ENCODE data around the gene STUB1. TPM values are rescaled to one million over a fixed set of nuclear protein-coding genes. Genes with fewer than 3 reads are reported as not detected.

STUB1 gene
- total RNA-seq, 1 experiment from 2014 or later = 49.2 TPM

GRCh38 chr16:700684-701584 lies 20.7 kb downstream of the STUB1 start:
- no peak overlapping the region for H3K4me3 ChIP-seq
- H3K36me3 ChIP-seq = no peaks in the 10 kb centered on the region
- peaks cover 35% of the 10 kb centered on the region for H3K27me3 ChIP-seq
- no peaks in the 10 kb centered on the region for H3K4me1 ChIP-seq
- no peaks in the 10 kb centered on the region for H3K9me3 ChIP-seq (replicated peaks)
- no peak for DNase-seq
- no peak overlapping the region for H3K27ac ChIP-seq

GRCh38 chr16:702341-702740 lies 22.1 kb downstream of the STUB1 start:
- no peak for DNase-seq

GRCh38 chr16:703406-703805 lies 23.2 kb downstream of the STUB1 start:
- H3K27me3 ChIP-seq = peaks cover 35% of the 10 kb centered on the region
- H3K9me3 ChIP-seq (replicated peaks) = no peaks in the 10 kb centered on the region
- no peak overlapping the region for H3K4me3 ChIP-seq
- no peak for DNase-seq
- H3K36me3 ChIP-seq = no peaks in the 10 kb centered on the region
- H3K4me1 ChIP-seq = no peaks in the 10 kb centered on the region
- no peak overlapping the region for H3K27ac ChIP-seq

More at GRCh38 chr16:702341-702740, 22.1 kb downstream of the STUB1 start:
- Histone ChIP-seq H3K4me1 (no peaks in the 10 kb centered on the region), H3K4me3 (no peak overlapping the region), H3K27ac (no peak overlapping the region), H3K36me3 (no peaks in the 10 kb centered on the region), H3K9me3 (replicated peaks) (no peaks in the 10 kb centered on the region), H3K27me3 (peaks cover 35% of the 10 kb centered on the region)

DNA sequence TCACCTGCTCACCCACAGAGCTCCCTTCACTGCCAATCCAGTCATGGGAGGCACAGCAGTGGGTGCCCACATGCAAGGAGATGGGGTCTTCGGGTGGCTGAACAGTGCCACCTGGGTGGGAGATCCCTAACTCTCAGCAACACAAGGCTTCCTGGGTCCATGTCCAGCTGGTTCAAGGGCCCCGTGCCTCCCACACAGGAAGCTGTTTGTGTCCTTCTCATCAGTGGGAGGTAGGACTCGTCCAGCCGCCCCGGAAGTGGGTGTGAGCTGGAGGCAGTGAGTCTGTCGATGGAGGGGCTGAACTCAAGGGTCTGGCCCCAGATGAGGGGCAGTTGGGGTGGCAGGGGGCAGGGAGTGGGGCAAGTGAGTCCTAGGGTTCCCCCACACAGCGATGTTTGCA lies 23.8 kb downstream of the STUB1 start:
- no peak overlapping the region for H3K4me3 ChIP-seq
- peaks cover 35% of the 10 kb centered on the region for H3K27me3 ChIP-seq
- H3K36me3 ChIP-seq = no peaks in the 10 kb centered on the region
- no peak overlapping the region for H3K27ac ChIP-seq
- no peaks in the 10 kb centered on the region for H3K4me1 ChIP-seq
- DNase-seq = no peak
- no peaks in the 10 kb centered on the region for H3K9me3 ChIP-seq (replicated peaks)

GRCh38 chr16:704552-705380 lies 24.6 kb downstream of the STUB1 start:
- no peak overlapping the region for H3K27ac ChIP-seq
- H3K27me3 ChIP-seq = peaks cover 35% of the 10 kb centered on the region
- peak overlapping the region; percentile 35 for H3K4me3 ChIP-seq
- no peaks in the 10 kb centered on the region for H3K36me3 ChIP-seq
- H3K4me1 ChIP-seq = peaks cover 1% of the 10 kb centered on the region
- no peaks in the 10 kb centered on the region for H3K9me3 ChIP-seq (replicated peaks)
- no peak for DNase-seq

- Histone ChIP-seq H3K27me3 (peaks cover 35% of the 10 kb centered on the region), H3K27ac (no peak within 1 kb of the TSS), H3K36me3 (no peaks in the 10 kb centered on the region), H3K9me3 (replicated peaks) (no peaks in the 10 kb centered on the region), H3K4me1 (peaks cover 10% of the 10 kb centered on the region), H3K4me3 (peak within 1 kb of the TSS; percentile 35)
- peak in 1 of 2 experiments; percentile 43 for DNase-seq
Observed at GRCh38 chr16:705431-706188, 25.4 kb downstream of the STUB1 start, which contains the start of gene FBXL16. Gene FBXL16, minus strand, starts transcription at chr16:705801. Its CDS starts 8,396 bp downstream, at chr16:697405.

DNA sequence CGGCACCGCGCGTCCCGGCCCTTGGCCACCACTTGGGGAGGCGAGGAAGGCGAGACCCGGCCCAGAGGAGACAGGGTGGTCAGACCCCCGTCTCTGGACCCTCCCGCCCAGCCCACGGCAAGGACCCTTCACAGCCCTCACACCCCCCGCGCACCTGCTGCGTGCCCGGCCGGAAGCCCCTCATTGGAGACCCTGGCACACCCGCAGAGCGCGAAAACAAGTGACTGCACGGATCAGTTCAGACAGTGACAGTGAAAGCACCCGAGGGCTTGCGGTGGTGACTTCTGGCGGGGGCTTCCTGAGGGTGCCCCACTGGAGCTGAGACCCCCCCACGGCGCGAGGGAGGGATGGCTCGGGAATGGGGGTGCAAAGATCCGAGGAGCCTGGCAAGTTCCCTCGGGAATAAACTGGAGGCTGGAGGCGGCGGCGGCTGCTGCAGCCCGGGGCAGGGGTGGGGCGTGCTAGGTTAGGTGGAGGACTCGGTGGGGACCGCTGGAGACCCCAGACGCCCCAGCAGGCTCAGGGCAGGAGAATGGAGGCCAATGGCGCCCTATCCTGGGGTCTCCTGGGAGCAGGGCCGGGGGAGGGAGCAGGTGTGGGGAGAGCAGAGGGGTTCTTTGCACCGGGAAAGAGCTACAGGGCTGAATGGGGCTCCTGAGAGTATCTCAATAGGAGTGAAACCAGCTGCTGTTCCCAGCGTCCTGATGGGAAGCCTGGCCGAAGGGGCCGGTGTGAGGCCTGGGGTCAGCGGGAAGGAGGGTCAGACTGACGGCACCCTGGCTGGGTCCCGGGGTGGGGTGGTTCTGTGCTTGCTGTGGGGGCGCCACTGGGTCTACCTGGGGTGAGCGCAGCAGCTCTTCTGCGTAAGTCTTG lies 26.2 kb downstream of the STUB1 start:
- H3K9me3 ChIP-seq (replicated peaks) = no peaks in the 10 kb centered on the region
- no peaks in the 10 kb centered on the region for H3K36me3 ChIP-seq
- H3K4me1 ChIP-seq = peaks cover 18% of the 10 kb centered on the region
- no peak overlapping the region for H3K27ac ChIP-seq
- DNase-seq = no peak
- H3K4me3 ChIP-seq = peak overlapping the region; percentile 28; the same call in 1 of the 2 replicates
- peaks cover 29% of the 10 kb centered on the region for H3K27me3 ChIP-seq

DNA sequence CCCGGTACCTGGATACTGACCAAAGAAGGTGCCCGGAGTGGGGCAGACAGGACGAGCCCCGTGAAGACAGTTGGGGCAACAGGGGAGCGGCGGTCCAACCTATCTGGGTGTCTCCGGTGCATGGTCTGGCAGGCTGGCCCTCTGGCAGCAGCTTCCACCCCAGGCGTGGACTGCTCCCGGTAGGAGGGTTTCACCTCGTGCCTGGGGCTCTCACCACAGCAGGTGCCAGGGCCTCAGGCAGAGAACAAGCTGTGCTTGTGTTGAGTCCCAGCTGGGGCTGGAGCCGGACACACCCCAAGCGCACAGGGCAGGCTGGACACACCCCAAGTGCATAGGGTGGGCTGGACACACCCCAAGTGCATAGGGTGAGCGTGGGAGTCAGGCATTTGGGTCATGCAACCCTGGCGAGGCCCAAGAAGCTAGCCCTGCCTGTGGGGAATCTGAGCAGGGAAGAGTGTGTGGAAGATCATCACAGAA lies 26.9 kb downstream of the STUB1 start:
- DNase-seq = no peak
- Histone ChIP-seq H3K36me3 (no peaks in the 10 kb centered on the region), H3K9me3 (replicated peaks) (no peaks in the 10 kb centered on the region), H3K27ac (no peak overlapping the region), H3K4me3 (no peak overlapping the region), H3K4me1 (peaks cover 22% of the 10 kb centered on the region), H3K27me3 (peaks cover 22% of the 10 kb centered on the region)

DNA sequence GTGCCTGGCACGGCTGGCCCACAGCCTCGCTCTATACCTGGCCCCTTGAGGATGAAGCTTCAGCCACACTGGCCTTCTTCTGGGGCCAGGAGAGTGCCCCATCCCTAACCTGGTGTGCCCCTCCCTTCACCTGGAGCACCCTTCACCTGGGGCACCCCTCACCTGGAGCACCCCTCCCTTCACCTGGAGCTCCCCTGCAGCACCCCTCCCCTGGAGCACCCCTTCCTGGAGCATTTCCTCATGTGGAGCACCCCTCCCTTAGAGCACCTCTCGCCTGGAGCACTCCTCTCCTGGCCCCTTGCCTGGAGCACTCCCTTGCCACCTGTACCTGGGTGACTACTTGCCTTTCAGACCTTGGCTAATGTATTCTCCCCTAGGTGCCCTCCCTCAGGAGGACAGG lies 27.8 kb downstream of the STUB1 start:
- Histone ChIP-seq H3K36me3 (no peaks in the 10 kb centered on the region), H3K27me3 (peaks cover 15% of the 10 kb centered on the region), H3K27ac (no peak overlapping the region), H3K4me1 (peaks cover 25% of the 10 kb centered on the region), H3K9me3 (replicated peaks) (no peaks in the 10 kb centered on the region), H3K4me3 (no peak overlapping the region)
- DNase-seq = no peak

DNA sequence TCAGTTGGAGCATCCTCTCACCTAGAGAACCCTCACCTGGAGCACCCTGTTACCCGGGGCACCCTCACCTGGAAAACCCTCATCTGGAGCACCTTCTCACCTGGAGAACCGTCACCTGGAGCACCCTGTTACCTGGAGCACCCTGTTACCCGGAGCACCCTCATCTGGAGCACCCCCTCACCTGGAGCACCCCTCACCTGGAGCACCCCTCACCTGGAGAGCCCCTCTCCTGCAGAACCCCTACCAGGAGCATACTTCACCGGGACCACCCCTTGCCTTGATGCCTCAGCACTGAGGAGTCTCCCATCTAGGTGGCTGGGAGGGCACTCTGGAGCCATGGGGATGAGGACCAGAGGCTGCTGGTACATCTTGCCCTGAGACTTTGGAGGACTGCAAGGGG lies 28.7 kb downstream of the STUB1 start:
- DNase-seq = no peak
- peaks cover 6% of the 10 kb centered on the region for H3K27me3 ChIP-seq
- no peaks in the 10 kb centered on the region for H3K36me3 ChIP-seq
- H3K4me3 ChIP-seq = no peak overlapping the region
- H3K27ac ChIP-seq = no peak overlapping the region
- H3K4me1 ChIP-seq = peaks cover 29% of the 10 kb centered on the region
- H3K9me3 ChIP-seq (replicated peaks) = no peaks in the 10 kb centered on the region

GRCh38 chr16:709566-710499 lies 29.6 kb downstream of the STUB1 start:
- no peak overlapping the region for H3K4me3 ChIP-seq
- DNase-seq = peak; percentile 95 to 96
- no peaks in the 10 kb centered on the region for H3K9me3 ChIP-seq (replicated peaks)
- H3K4me1 ChIP-seq = peaks cover 36% of the 10 kb centered on the region
- peaks cover 1% of the 10 kb centered on the region; the same call in 1 of the 2 replicates for H3K27me3 ChIP-seq
- H3K36me3 ChIP-seq = no peaks in the 10 kb centered on the region
- H3K27ac ChIP-seq = peak overlapping the region; percentile 40

GRCh38 chr16:710500-711075 lies 30.4 kb downstream of the STUB1 start:
- peak overlapping the region; percentile 40; the same call in 1 of the 2 replicates for H3K27ac ChIP-seq
- no peaks in the 10 kb centered on the region for H3K27me3 ChIP-seq
- H3K4me3 ChIP-seq = no peak overlapping the region
- peaks cover 36% of the 10 kb centered on the region for H3K4me1 ChIP-seq
- peak; percentile 42 to 57 for DNase-seq
- no peaks in the 10 kb centered on the region for H3K36me3 ChIP-seq
- H3K9me3 ChIP-seq (replicated peaks) = no peaks in the 10 kb centered on the region

Measured in SJCRH30 (cell line).